ENCODE results near the gene PTPRD. TPM values are rescaled to one million over a fixed set of nuclear protein-coding genes. Genes with fewer than 3 reads are reported as not detected.

The PTPRD gene
- total RNA-seq, 1 donor from 2014 or later: 197 TPM

GRCh38 chr9:10438955-10439354 is 173.8 kb downstream of the PTPRD start:
- no peak for DNase-seq (ENCODE audit: extremely low spot score, unreplicated experiment)
- Mint-ChIP-seq H3K36me3 (no peaks in the 10 kb centered on the region), H3K4me3 (no peak overlapping the region), H3K9me3 (no peaks in the 10 kb centered on the region), H3K27ac (no peak overlapping the region), H3K27me3 (no peaks in the 10 kb centered on the region), H3K4me1 (ENCODE audit: unreplicated experiment) (no peaks in the 10 kb centered on the region)
- TF ChIP-seq CTCF (conservative IDR thresholded peaks at IDR 0.05): no peak

GRCh38 chr9:10436756-10437155 is 176.0 kb downstream of the PTPRD start:
- Mint-ChIP-seq H3K27me3 (no peaks in the 10 kb centered on the region), H3K36me3 (no peaks in the 10 kb centered on the region), H3K4me1 (ENCODE audit: unreplicated experiment) (no peaks in the 10 kb centered on the region), H3K4me3 (no peak overlapping the region), H3K9me3 (no peaks in the 10 kb centered on the region), H3K27ac (no peak overlapping the region)
- TF ChIP-seq CTCF (conservative IDR thresholded peaks at IDR 0.05): no peak
- DNase-seq (ENCODE audit: extremely low spot score, unreplicated experiment): no peak

- Mint-ChIP-seq H3K4me1 (ENCODE audit: unreplicated experiment) (no peaks in the 10 kb centered on the region), H3K4me3 (no peak overlapping the region), H3K9me3 (no peaks in the 10 kb centered on the region), H3K27ac (no peak overlapping the region), H3K27me3 (no peaks in the 10 kb centered on the region), H3K36me3 (no peaks in the 10 kb centered on the region)
- DNase-seq (ENCODE audit: extremely low spot score, unreplicated experiment): no peak
- no peak for TF ChIP-seq CTCF (conservative IDR thresholded peaks at IDR 0.05)
These were observed 178.4 kb downstream of the PTPRD start for GRCh38 chr9:10434412-10434811.

GRCh38 chr9:10411272-10411671 is 201.5 kb downstream of the PTPRD start:
- no peak for DNase-seq (ENCODE audit: extremely low spot score, unreplicated experiment)
- Mint-ChIP-seq H3K4me1 (ENCODE audit: unreplicated experiment) (no peaks in the 10 kb centered on the region), H3K36me3 (no peaks in the 10 kb centered on the region), H3K27me3 (no peaks in the 10 kb centered on the region), H3K9me3 (no peaks in the 10 kb centered on the region), H3K4me3 (no peak overlapping the region), H3K27ac (no peak overlapping the region)
- no peak for TF ChIP-seq CTCF (conservative IDR thresholded peaks at IDR 0.05)

GRCh38 chr9:10403283-10403682 is 209.5 kb downstream of the PTPRD start:
- no peak overlapping the region for H3K27ac Mint-ChIP-seq
- H3K4me3 Mint-ChIP-seq: no peak overlapping the region
- no peak for DNase-seq (ENCODE audit: extremely low spot score, unreplicated experiment)
- no peaks in the 10 kb centered on the region for H3K9me3 Mint-ChIP-seq
- no peaks in the 10 kb centered on the region for H3K4me1 Mint-ChIP-seq (ENCODE audit: unreplicated experiment)
- no peaks in the 10 kb centered on the region for H3K36me3 Mint-ChIP-seq
- TF ChIP-seq CTCF (conservative IDR thresholded peaks at IDR 0.05): no peak
- no peaks in the 10 kb centered on the region for H3K27me3 Mint-ChIP-seq

- Mint-ChIP-seq H3K27ac (no peak overlapping the region), H3K4me1 (ENCODE audit: unreplicated experiment) (no peaks in the 10 kb centered on the region)
- no peak for TF ChIP-seq CTCF (conservative IDR thresholded peaks at IDR 0.05)
These were observed 216.2 kb downstream of the PTPRD start for GRCh38 chr9:10396615-10397014.

More at GRCh38 chr9:10396615-10397014, 216.2 kb downstream of the PTPRD start:
- Mint-ChIP-seq H3K36me3 (no peaks in the 10 kb centered on the region), H3K27me3 (no peaks in the 10 kb centered on the region), H3K9me3 (no peaks in the 10 kb centered on the region), H3K4me3 (no peak overlapping the region)
- no peak for DNase-seq (ENCODE audit: extremely low spot score, unreplicated experiment)
